Smooth muscle cell (in vitro differentiated cells): ENCODE data around the gene NUP153. TPM values are rescaled to one million over a fixed set of nuclear protein-coding genes. Genes with fewer than 3 reads are reported as not detected.

ENCODE experiments used
- DNase-seq: peaks from one replicate; lab custom pipeline; 2025; ENCODE audit not compliant: unreplicated experiment; lab: John Stamatoyannopoulos, UW
- H2AFZ ChIP-seq: fragments of 200-600 bp; sonication (generic); 2 replicates; pipeline ENCODE4 v1.6.0; 2016; ENCODE audit warnings: antibody characterized with exemption, low read depth, mild to moderate bottlenecking
- H3F3A ChIP-seq: fragments of 200-600 bp; sonication (generic); 2 replicates; pipeline ENCODE4 v1.6.0; 2017; ENCODE audit warnings: antibody characterized with exemption, low read depth
- H3K27ac ChIP-seq: fragments of 200-600 bp; sonication (generic); 2 replicates; pipeline ENCODE4 v1.5.1; 2016; ENCODE audit warnings: low read depth, mild to moderate bottlenecking
- H3K27me3 ChIP-seq: fragments of 200-600 bp; sonication (generic); 2 replicates; pipeline ENCODE4 v1.6.1; 2016; ENCODE audit warnings: low read depth, mild to moderate bottlenecking
- H3K36me3 ChIP-seq: fragments of 200-600 bp; sonication (generic); 2 replicates; pipeline ENCODE4 v1.5.1; 2016; ENCODE audit warnings: low read depth
- H3K4me1 ChIP-seq: fragments of 200-600 bp; sonication (generic); 2 replicates; pipeline ENCODE4 v1.5.1; 2016; ENCODE audit warnings: low read depth
- H3K4me2 ChIP-seq: fragments of 200-600 bp; sonication (generic); 2 replicates; pipeline ENCODE4 v1.6.0; 2016; ENCODE audit warnings: mild to moderate bottlenecking
- H3K4me3 ChIP-seq: fragments of 200-600 bp; sonication (generic); 2 replicates; pipeline ENCODE4 v1.5.1; 2016; ENCODE audit warnings: mild to moderate bottlenecking
- H3K79me2 ChIP-seq: fragments of 200-600 bp; sonication (generic); 2 replicates; pipeline ENCODE4 v1.6.0; 2016; ENCODE audit warnings: low read depth, mild to moderate bottlenecking
- H3K9ac ChIP-seq: fragments of 200-600 bp; sonication (generic); 2 replicates; pipeline ENCODE4 v1.6.0; 2016; ENCODE audit warnings: low read depth
- H3K9me3 ChIP-seq: fragments of 200-600 bp; sonication (generic); replicated peaks from 2 replicates; pipeline ENCODE4 v1.5.1; 2016; ENCODE audit warnings: low read depth
- H4K20me1 ChIP-seq: fragments of 200-600 bp; sonication (generic); 2 replicates; pipeline ENCODE4 v1.6.0; 2016; ENCODE audit warnings: low read depth
- CTCF ChIP-seq: fragments of 200-600 bp; sonication (generic); IDR thresholded peaks from 2 replicates; pipeline ENCODE4 v1.5.1; 2017; ENCODE audit warnings: borderline replicate concordance, mild to moderate bottlenecking, antibody characterized with exemption; ENCODE audit not compliant: insufficient read depth, poor library complexity, severe bottlenecking
- WGBS: methylation state at CpG from one replicate; pipeline ENCODE4 v1.1.7; 2016; ENCODE audit warnings: low lambda C conversion rate; 5-methylcytosine and 5-hydroxymethylcytosine counted together
- polyA plus RNA-seq: library from polyadenylated mRNA; unstranded; fragments of >200 nt; fragmentation: Nextera tagmentation; extraction: Ambion mirVana; gene quantifications from 2 replicates; pipeline ENCODE4 v1.2.1, GENCODE V29; 2016
- total RNA-seq: library from RNA; depleted of rRNA; stranded (reverse); fragments of >200 nt; gene quantifications from 2 replicates; pipeline ENCODE4 v1.2.3, GENCODE V29; 2014

Gene NUP153
- total and polyA plus RNA-seq, 2 experiments from 2014 or later, result 9.7 to 39.4 TPM

- Histone ChIP-seq H3K4me2 (no peak overlapping the region), H3K27me3 (no peaks in the 10 kb centered on the region), H4K20me1 (peaks cover 20% of the 10 kb centered on the region), H3K9me3 (no peaks in the 10 kb centered on the region), H3K27ac (no peak overlapping the region), H2AFZ (no peak overlapping the region), H3K4me3 (no peak overlapping the region), H3K4me1 (no peaks in the 10 kb centered on the region), H3F3A (no peaks in the 10 kb centered on the region), H3K79me2 (peaks cover 11% of the 10 kb centered on the region), H3K9ac (no peak overlapping the region), H3K36me3 (peaks cover 37% of the 10 kb centered on the region)
- no peak for TF ChIP-seq CTCF
- DNase-seq, result no peak
- 95% methylated on average over 8 of the region's 8 CpGs for WGBS
Observed at GRCh38 chr6:17629824-17630510, 76.8 kb downstream of the NUP153 start.

GRCh38 chr6:17628873-17629272, 77.9 kb downstream of the NUP153 start:
- no peaks in the 10 kb centered on the region for H3K4me1 ChIP-seq
- peaks cover 37% of the 10 kb centered on the region for H3K36me3 ChIP-seq
- H2AFZ ChIP-seq, result no peak overlapping the region
- peaks cover 14% of the 10 kb centered on the region for H4K20me1 ChIP-seq
- WGBS, result 91% methylated on average over 1 of the region's 1 CpG
- no peak overlapping the region for H3K4me3 ChIP-seq
- H3K79me2 ChIP-seq, result peaks cover 7% of the 10 kb centered on the region
- no peak overlapping the region for H3K9ac ChIP-seq
- H3F3A ChIP-seq, result no peaks in the 10 kb centered on the region
- DNase-seq, result no peak
- H3K4me2 ChIP-seq, result no peak overlapping the region
- H3K27me3 ChIP-seq, result no peaks in the 10 kb centered on the region
- no peaks in the 10 kb centered on the region for H3K9me3 ChIP-seq
- TF ChIP-seq CTCF, result no peak
- no peak overlapping the region for H3K27ac ChIP-seq

- H3K27ac ChIP-seq, result no peak overlapping the region
- H3K4me3 ChIP-seq, result no peak overlapping the region
- H3K4me1 ChIP-seq, result no peaks in the 10 kb centered on the region
- no peak overlapping the region for H2AFZ ChIP-seq
- no peak for DNase-seq
- H3K9me3 ChIP-seq, result no peaks in the 10 kb centered on the region
- H3K27me3 ChIP-seq, result no peaks in the 10 kb centered on the region
- peaks cover 24% of the 10 kb centered on the region for H3K36me3 ChIP-seq
- no peak overlapping the region for H3K4me2 ChIP-seq
- H3K9ac ChIP-seq, result no peak overlapping the region
- H4K20me1 ChIP-seq, result peaks cover 4% of the 10 kb centered on the region
- 97% methylated on average over 1 of the region's 1 CpG for WGBS
- peaks cover 7% of the 10 kb centered on the region for H3K79me2 ChIP-seq
- H3F3A ChIP-seq, result no peaks in the 10 kb centered on the region
- no peak for TF ChIP-seq CTCF
Observed at GRCh38 chr6:17624396-17624795, 82.3 kb downstream of the NUP153 start.

- Histone ChIP-seq H3K36me3 (peaks cover 4% of the 10 kb centered on the region), H3K4me1 (no peaks in the 10 kb centered on the region), H3K79me2 (peaks cover 14% of the 10 kb centered on the region), H4K20me1 (peaks cover 14% of the 10 kb centered on the region), H3K4me3 (no peak overlapping the region), H2AFZ (no peak overlapping the region), H3K27me3 (no peaks in the 10 kb centered on the region), H3K9me3 (no peaks in the 10 kb centered on the region), H3K9ac (no peak overlapping the region), H3K4me2 (no peak overlapping the region), H3K27ac (no peak overlapping the region), H3F3A (no peaks in the 10 kb centered on the region)
- TF ChIP-seq CTCF, result no peak
- no peak for DNase-seq
- 94% methylated on average over 5 of the region's 5 CpGs for WGBS
Observed at GRCh38 chr6:17622144-17622543, 84.6 kb downstream of the NUP153 start.
